Activated CD4-positive, alpha-beta memory T cell treated with anti-CD3 and anti-CD28 coated beads for 36 hours (primary cell): ENCODE measurements around the gene GLIS1. TPM values are rescaled to one million over a fixed set of nuclear protein-coding genes. Genes with fewer than 3 reads are reported as not detected.

Experiments
- CTCF ChIA-PET: fragments of 350-600 bp; sonication (Branson Sonifier 250); formaldehyde crosslinking; loops from one replicate; lab custom pipeline; 2021; ENCODE audit warnings: antibody characterized with exemption, inconsistent platforms; lab: Charles Lee
- POLR2A ChIA-PET: fragments of 350-600 bp; sonication (Branson Sonifier 250); formaldehyde crosslinking; loops from one replicate; lab custom pipeline; 2021; ENCODE audit warnings: antibody characterized with exemption; lab: Charles Lee
- DNase-seq: peaks from one replicate; pipeline ENCODE4 v3.0.0-alpha.2; 2020
- H3K27ac Mint-ChIP-seq: one replicate; pipeline ENCODE4 v1.8.0; 2021; ENCODE audit warnings: mixed read lengths
- H3K27me3 Mint-ChIP-seq: one replicate; pipeline ENCODE4 v1.8.0; 2021; ENCODE audit warnings: mixed read lengths
- H3K36me3 Mint-ChIP-seq: one replicate; pipeline ENCODE4 v1.8.0; 2021; ENCODE audit warnings: mixed read lengths
- H3K4me1 Mint-ChIP-seq: one replicate; pipeline ENCODE4 v1.8.0; 2021; ENCODE audit warnings: low read depth, mixed read lengths
- H3K4me3 Mint-ChIP-seq: one replicate; pipeline ENCODE4 v1.8.0; 2021; ENCODE audit warnings: mild to moderate bottlenecking, mixed read lengths
- H3K9me3 Mint-ChIP-seq: one replicate; pipeline ENCODE4 v1.8.0; 2021; ENCODE audit warnings: mixed read lengths
- intact Hi-C: fragments of 100-400 bp; cut with micrococcal nuclease; formaldehyde crosslinking; loops from one replicate; pipeline ENCODE4 v1.15.1; 2023
- total RNA-seq, 2 experiments: library from RNA; stranded (reverse); gene quantifications; one replicate each; pipeline ENCODE4 v1.2.3, GENCODE V29; 2021

The GLIS1 gene
- total RNA-seq, 2 experiments from 2014 or later, result not detected

DNA sequence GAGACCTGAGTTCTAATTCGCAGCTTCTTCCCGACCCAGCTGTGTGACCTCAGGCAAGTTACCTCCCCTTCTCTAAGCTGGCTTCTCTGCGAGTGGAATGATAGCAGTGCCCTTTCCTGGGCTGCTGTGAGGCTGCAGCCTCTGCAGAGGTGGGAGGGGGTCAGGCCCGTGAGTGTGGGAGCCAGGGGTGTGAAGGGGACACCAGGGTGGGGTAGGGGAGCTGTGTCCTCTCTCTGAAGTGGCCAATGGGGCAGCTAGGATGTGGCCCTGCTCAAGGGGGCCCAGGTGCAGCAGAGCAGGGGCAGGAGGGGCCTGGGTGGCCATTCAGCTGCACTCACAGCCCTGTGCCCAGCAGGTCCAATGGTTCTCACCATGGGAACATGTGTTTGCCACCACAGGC, 255.3 kb downstream of the GLIS1 start:
- ChIA-PET CTCF (interaction anchor here (0.6 to 2.3 kb wide), 4 partner anchors 14 to 270 kb away, joined by 3 to 10 read pairs (median 4); no protein-coding TSS in a partner anchor), POLR2A (interaction anchor here (0.5 kb wide), 1 partner anchor 255 kb away, joined by 3 read pairs; no protein-coding TSS in a partner anchor)
- H3K9me3 Mint-ChIP-seq, result no peaks in the 10 kb centered on the region
- H3K36me3 Mint-ChIP-seq, result no peaks in the 10 kb centered on the region
- no peak for DNase-seq
- H3K4me3 Mint-ChIP-seq, result no peak overlapping the region
- H3K27ac Mint-ChIP-seq, result no peak overlapping the region
- H3K27me3 Mint-ChIP-seq, result peaks cover 14% of the 10 kb centered on the region
- no peaks in the 10 kb centered on the region for H3K4me1 Mint-ChIP-seq
- intact Hi-C loops, result no loop called here

DNA sequence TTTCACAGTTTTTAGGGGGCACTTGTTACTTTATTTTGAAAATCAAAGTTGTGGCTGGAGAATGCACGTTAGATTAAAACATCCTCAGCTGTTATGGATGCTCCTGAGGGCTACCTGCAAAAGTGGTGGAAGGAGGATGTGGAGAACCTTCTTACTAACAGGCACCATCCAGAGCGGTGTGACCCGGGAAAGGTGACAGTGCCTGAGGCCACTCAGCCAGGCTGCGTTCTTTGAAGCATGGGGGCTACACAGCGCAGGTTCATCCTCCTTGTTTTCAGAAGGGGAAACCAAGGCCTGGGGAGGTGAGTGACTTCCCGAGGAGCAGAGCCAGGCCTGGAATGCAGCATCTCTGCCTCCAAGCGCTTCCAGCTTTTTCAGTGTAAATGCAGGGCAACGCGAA, 255.8 kb downstream of the GLIS1 start:
- peaks cover 14% of the 10 kb centered on the region for H3K27me3 Mint-ChIP-seq
- no peak overlapping the region for H3K4me3 Mint-ChIP-seq
- no peaks in the 10 kb centered on the region for H3K4me1 Mint-ChIP-seq
- CTCF ChIA-PET, result interaction anchor here (0.6 to 2.3 kb wide), 4 partner anchors 13 to 271 kb away, joined by 3 to 10 read pairs (median 4); no protein-coding TSS in a partner anchor
- no peaks in the 10 kb centered on the region for H3K9me3 Mint-ChIP-seq
- intact Hi-C loops, result no loop called here
- H3K36me3 Mint-ChIP-seq, result no peaks in the 10 kb centered on the region
- POLR2A ChIA-PET, result no interaction called here
- no peak for DNase-seq
- no peak overlapping the region for H3K27ac Mint-ChIP-seq

DNA sequence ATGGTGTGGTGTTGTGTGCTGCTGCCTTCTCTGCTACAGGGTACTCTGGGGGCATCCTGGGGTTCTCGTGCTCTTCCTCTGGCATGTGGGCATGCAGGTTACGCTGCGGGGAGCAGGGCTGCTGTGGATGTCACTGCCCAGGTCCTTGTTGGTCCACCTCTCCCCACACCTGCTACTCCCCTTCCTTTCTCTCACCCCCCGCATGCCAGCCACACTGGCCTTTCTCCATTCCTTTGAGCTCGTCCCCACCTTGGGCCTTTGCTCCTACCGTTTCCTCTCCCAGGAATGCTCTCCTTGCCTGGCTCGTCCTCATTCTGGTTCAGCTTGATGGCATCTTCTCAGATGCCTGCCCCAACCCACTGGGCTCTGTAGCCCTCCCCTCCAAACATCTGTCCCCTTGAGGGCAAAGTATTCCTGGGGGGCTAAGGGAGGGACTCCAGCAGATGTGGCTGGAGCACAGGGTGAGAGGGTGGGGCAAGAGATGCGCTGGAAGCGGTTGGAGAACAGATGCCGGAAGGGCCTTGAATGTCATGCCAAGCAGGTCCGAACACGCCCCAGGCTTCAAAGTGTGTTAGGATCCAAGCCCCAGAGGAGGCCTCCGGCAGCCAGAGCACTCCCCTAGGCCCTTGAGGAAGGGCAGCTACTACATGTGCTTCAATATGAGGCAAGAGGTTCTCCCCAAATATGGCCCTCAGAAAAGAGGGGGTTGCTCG, 256.4 kb downstream of the GLIS1 start:
- no peak for DNase-seq
- CTCF ChIA-PET, result interaction anchor here (1.2 to 2.3 kb wide), 2 partner anchors 200 to 271 kb away, joined by 3 to 10 read pairs; no protein-coding TSS in a partner anchor
- intact Hi-C loops, result no loop called here
- Mint-ChIP-seq H3K27me3 (peaks cover 11% of the 10 kb centered on the region), H3K9me3 (no peaks in the 10 kb centered on the region), H3K36me3 (no peaks in the 10 kb centered on the region), H3K4me1 (no peaks in the 10 kb centered on the region), H3K4me3 (no peak overlapping the region), H3K27ac (no peak overlapping the region)
- POLR2A ChIA-PET, result no interaction called here

DNA sequence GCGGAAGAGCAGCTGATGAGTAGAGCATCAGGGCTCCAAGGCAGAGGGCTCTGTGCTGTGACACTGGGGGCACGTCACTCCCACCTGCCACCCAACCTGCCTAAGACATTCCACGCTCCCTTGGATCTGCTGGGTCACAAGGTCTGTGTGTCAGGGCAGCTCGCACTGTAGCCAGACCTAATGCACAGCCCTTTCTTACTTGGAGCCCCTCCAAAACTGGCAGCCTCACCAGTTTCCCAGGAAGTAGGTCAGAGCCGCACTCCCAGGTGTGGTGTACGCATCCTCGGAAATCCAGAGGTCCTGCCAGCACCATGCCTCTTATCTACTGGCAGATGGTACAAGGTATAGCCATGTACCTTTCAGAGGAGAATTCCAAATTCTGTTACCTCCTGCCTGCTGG, 257.5 kb downstream of the GLIS1 start:
- Mint-ChIP-seq H3K36me3 (no peaks in the 10 kb centered on the region), H3K27me3 (peaks cover 8% of the 10 kb centered on the region), H3K9me3 (no peaks in the 10 kb centered on the region), H3K4me3 (no peak overlapping the region), H3K4me1 (no peaks in the 10 kb centered on the region), H3K27ac (no peak overlapping the region)
- intact Hi-C loops, result no loop called here
- DNase-seq, result no peak
- POLR2A ChIA-PET, result no interaction called here
- CTCF ChIA-PET, result no interaction called here

DNA sequence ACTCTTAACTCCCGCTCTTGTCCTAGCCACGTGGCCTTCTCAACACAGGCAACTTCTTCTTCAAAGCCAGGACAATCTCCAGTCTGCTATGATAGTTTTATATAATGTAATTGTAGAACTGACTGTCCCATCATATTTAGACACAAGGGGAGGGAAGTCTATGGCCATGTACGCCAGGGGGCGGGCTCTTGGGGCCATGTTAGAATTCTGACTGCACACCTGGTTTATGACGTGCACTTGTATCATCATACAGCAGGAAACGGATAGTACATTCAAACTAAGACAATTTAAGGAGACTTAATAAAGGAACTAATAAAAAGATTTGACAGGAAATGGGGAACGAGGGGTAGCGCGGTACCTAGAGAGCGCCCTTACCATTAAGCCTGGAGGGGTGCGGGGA, 258.3 kb downstream of the GLIS1 start:
- H3K9me3 Mint-ChIP-seq, result no peaks in the 10 kb centered on the region
- ChIA-PET POLR2A (no interaction called here), CTCF (no interaction called here)
- H3K4me1 Mint-ChIP-seq, result no peaks in the 10 kb centered on the region
- H3K27ac Mint-ChIP-seq, result no peak overlapping the region
- DNase-seq, result no peak
- no peaks in the 10 kb centered on the region for H3K36me3 Mint-ChIP-seq
- no peak overlapping the region for H3K4me3 Mint-ChIP-seq
- intact Hi-C loops, result no loop called here
- H3K27me3 Mint-ChIP-seq, result peaks cover 8% of the 10 kb centered on the region

DNA sequence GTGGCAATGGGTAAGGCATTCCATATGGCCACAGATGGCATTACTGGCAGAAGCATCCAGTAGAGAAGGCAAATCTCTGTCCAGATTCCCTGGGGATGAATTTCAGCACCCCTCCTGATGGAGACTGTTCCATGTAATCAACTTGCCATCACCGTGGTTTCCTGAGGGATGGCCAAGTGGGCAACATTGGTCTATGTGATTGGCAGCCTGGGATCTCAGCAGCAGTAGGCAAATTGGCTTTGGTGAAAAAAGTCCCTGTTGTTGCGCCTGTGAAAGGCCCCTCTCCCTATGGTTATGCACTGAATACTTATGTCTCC, 260.5 kb downstream of the GLIS1 start:
- ChIA-PET CTCF (no interaction called here), POLR2A (no interaction called here)
- H3K27me3 Mint-ChIP-seq, result no peaks in the 10 kb centered on the region
- no peaks in the 10 kb centered on the region for H3K36me3 Mint-ChIP-seq
- H3K4me1 Mint-ChIP-seq, result no peaks in the 10 kb centered on the region
- no peaks in the 10 kb centered on the region for H3K9me3 Mint-ChIP-seq
- no peak for DNase-seq
- intact Hi-C loops, result no loop called here
- no peak overlapping the region for H3K27ac Mint-ChIP-seq
- no peak overlapping the region for H3K4me3 Mint-ChIP-seq

DNA sequence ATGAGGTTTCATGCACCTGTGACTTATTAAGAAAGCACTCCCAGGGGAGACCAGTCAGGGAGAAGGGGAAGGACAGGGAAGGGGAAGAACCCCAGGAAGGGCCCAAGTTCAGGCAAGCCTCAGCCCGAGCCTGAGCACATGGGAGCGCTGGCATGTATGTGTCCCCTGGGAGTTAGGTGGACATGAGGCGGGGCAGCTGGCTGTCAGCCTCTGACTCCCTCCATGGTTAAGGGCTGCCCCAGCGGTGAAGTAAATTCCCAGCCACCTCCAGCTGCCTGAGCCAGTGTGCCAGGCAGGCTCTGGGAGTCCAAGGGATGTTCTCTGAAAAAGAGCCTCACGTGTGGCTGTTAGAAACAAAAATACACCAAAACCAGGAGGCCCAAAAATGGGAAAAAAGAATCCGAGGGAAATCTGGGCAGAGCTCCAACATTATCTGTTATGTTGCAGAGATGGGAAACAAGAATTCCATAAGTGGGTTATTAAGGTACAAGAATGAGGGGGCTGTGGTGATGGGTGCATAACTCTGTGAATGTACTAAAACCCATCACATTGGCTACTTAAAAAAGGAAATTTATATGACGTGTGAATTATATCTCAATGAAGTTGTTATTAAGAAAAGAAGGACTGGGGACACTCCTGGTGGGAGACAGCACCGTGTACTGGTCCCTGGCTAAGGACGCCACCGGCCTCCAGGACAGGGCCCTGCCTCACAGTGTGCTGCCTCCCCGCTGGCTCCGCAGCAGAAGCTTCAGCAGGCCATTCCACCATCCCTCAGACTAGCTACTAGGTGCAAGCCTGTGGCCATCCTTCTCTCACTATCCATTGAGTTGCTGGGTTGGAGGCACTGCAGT, 261.1 kb downstream of the GLIS1 start:
- no peaks in the 10 kb centered on the region for H3K27me3 Mint-ChIP-seq
- ChIA-PET CTCF (no interaction called here), POLR2A (no interaction called here)
- H3K36me3 Mint-ChIP-seq, result no peaks in the 10 kb centered on the region
- H3K27ac Mint-ChIP-seq, result no peak overlapping the region
- no peak overlapping the region for H3K4me3 Mint-ChIP-seq
- no peaks in the 10 kb centered on the region for H3K4me1 Mint-ChIP-seq
- no peak for DNase-seq
- intact Hi-C loops, result no loop called here
- no peaks in the 10 kb centered on the region for H3K9me3 Mint-ChIP-seq

DNA sequence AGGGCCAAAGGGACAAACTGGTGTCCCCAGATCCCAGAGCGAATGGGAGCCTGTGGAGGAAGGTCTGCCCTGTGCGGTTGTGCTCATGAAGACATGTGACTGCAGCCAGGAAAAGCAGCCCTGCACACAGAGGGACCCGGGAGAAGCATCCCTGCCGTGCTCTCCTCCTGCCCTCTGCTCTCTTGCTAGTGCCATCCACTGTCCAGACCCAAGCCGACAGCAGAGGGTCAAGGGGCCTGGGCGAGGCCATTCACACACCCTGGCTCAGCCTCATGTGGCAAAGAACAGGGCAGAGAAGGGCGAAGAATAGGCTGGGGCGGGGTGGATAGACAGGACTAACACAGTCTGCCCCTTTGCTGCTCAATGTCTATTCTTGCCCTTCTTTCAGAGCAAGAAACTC, 262.4 kb downstream of the GLIS1 start:
- no peaks in the 10 kb centered on the region for H3K36me3 Mint-ChIP-seq

DNA sequence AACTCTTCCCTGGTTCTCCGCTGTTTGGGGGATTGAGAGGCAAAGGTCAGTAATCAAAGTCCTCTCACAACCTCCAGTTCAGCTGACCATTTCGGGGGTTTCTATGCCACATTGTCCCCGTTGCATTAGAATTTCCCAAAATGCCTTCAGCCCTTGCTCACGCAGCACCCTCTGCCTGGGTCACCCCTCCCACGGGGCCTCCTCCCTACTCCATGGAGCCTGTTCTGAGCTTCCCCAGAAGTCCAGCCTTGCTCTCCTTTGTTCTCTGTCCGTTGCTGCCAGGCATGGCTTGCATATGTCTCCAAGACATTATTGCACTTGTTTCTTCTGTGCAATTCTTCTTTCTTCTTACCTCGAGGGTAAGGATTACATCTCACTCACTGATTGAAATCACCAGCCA, 263.3 kb downstream of the GLIS1 start:
- Mint-ChIP-seq H3K27ac (no peak overlapping the region), H3K36me3 (no peaks in the 10 kb centered on the region), H3K27me3 (no peaks in the 10 kb centered on the region), H3K4me3 (no peak overlapping the region), H3K4me1 (no peaks in the 10 kb centered on the region), H3K9me3 (no peaks in the 10 kb centered on the region)
- no peak for DNase-seq
- intact Hi-C loops, result no loop called here
- ChIA-PET POLR2A (no interaction called here), CTCF (no interaction called here)

More for the DNA sequence above, 262.4 kb downstream of the GLIS1 start:
- no peaks in the 10 kb centered on the region for H3K9me3 Mint-ChIP-seq
- no peak for DNase-seq
- intact Hi-C loops, result no loop called here
- H3K27me3 Mint-ChIP-seq, result no peaks in the 10 kb centered on the region
- no peaks in the 10 kb centered on the region for H3K4me1 Mint-ChIP-seq
- CTCF ChIA-PET, result interaction anchor here (0.8 kb wide), 1 partner anchor 65 kb away, joined by 4 read pairs; no protein-coding TSS in a partner anchor
- H3K27ac Mint-ChIP-seq, result no peak overlapping the region
- no peak overlapping the region for H3K4me3 Mint-ChIP-seq
- POLR2A ChIA-PET, result no interaction called here

DNA sequence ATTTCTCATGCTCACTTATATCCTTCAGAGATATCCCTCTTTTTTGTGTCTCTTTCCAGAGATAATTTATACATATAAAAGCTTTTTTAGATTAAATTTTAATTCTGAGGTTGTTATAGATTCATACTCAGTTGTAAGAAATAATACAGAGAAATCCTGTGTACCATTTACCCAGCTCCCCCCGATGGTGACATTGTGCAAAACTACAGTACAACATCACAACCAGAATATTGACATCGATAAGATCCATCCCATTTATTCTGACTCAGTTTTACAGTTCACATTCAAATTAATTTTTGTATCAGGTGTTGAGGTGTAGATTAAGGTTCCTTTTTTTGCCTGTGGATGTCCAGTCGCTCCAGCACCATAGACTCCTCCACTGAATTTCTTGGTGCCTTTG, 265.5 kb downstream of the GLIS1 start:
- ChIA-PET POLR2A (no interaction called here), CTCF (no interaction called here)
- Mint-ChIP-seq H3K4me1 (no peaks in the 10 kb centered on the region), H3K9me3 (no peaks in the 10 kb centered on the region), H3K27me3 (no peaks in the 10 kb centered on the region), H3K4me3 (no peak overlapping the region), H3K27ac (no peak overlapping the region), H3K36me3 (no peaks in the 10 kb centered on the region)
- intact Hi-C loops, result no loop called here
- no peak for DNase-seq

DNA sequence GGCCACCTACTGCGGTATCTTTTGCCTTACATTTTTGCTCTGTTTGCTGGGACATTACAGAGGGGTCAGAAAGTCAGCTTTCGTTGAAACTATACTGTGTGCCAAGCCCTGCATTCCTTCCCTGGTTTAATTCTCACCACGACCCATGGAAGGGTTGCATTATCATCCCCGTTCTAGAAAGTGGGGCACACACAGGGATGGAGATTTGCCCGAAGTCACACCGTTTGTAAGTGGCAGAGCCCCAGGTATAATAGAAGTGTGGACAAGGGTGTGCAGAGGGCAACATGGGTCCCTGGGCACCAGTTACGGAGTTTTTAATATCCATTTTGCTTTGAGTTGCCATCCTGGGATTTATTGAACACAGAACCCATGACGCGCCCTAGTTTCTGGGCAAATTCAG, 268.0 kb downstream of the GLIS1 start:
- H3K36me3 Mint-ChIP-seq, result no peaks in the 10 kb centered on the region
- H3K9me3 Mint-ChIP-seq, result no peaks in the 10 kb centered on the region
- ChIA-PET CTCF (no interaction called here), POLR2A (no interaction called here)
- H3K4me3 Mint-ChIP-seq, result no peak overlapping the region
- intact Hi-C loops, result no loop called here
- DNase-seq, result no peak
- H3K4me1 Mint-ChIP-seq, result no peaks in the 10 kb centered on the region
- H3K27ac Mint-ChIP-seq, result no peak overlapping the region
- no peaks in the 10 kb centered on the region for H3K27me3 Mint-ChIP-seq

DNA sequence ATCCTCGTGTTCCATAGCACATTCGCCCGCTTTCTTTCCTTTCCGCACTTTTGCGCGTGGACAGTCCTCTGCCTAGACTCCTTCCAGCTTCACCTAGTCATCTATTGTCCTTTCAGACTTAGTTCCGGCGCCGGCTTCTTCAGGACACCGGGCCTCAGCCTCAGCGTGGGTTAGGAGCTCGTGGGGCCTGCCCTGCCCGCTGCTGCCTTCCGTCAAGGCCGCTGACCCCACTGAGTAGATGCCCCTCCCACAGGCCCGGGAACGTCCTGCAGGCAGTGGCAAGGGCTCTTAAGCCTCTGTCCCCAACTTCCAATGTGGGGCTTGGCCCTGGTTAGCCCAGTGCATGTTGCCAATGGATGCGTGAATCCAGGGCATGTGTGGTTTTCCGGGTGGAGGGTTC, 268.4 kb downstream of the GLIS1 start:
- ChIA-PET CTCF (no interaction called here), POLR2A (no interaction called here)
- H3K27me3 Mint-ChIP-seq, result no peaks in the 10 kb centered on the region
- H3K4me3 Mint-ChIP-seq, result no peak overlapping the region
- intact Hi-C loops, result no loop called here
- no peak overlapping the region for H3K27ac Mint-ChIP-seq
- H3K9me3 Mint-ChIP-seq, result no peaks in the 10 kb centered on the region
- no peak for DNase-seq
- H3K4me1 Mint-ChIP-seq, result no peaks in the 10 kb centered on the region
- H3K36me3 Mint-ChIP-seq, result no peaks in the 10 kb centered on the region
